ENCODE results near the gene HBB.
"Not testable (repeated sequence)": the region's sequence is repeated elsewhere in the genome, so short reads cannot be mapped to it uniquely, and the experiment has no call there.

HBB gene

GRCh38 chr11:5226732-5227310 is at the start of gene HBB:
HBB (minus strand) TSS chr11:5227071; CDS start chr11:5227021, 50 bp downstream.
- DNase-seq: no peak

- no peak for DNase-seq
Measured at GRCh38 chr11:5275369-5276110, 48.7 kb upstream of the HBB start.

DNA sequence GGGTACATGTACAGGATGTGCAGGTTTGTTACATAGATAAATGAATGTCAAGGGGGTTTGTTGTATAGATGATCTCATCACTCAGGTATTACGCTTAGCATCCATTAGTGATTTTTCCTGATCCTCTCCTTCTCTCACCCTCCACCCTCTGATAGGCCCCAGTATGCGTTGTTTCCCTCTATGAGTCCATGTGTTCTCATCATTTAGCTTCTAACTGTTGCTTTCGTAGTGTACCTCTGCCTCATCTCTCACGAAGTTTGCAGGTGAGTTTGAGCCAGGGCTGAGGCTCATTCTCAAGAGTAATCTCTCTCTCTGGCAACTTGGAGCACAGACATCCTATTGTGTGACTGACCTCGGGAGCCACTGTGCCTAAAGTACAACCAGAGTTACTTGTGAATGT is 47.5 kb upstream of the HBB start:
- DNase-seq: no peak

DNA sequence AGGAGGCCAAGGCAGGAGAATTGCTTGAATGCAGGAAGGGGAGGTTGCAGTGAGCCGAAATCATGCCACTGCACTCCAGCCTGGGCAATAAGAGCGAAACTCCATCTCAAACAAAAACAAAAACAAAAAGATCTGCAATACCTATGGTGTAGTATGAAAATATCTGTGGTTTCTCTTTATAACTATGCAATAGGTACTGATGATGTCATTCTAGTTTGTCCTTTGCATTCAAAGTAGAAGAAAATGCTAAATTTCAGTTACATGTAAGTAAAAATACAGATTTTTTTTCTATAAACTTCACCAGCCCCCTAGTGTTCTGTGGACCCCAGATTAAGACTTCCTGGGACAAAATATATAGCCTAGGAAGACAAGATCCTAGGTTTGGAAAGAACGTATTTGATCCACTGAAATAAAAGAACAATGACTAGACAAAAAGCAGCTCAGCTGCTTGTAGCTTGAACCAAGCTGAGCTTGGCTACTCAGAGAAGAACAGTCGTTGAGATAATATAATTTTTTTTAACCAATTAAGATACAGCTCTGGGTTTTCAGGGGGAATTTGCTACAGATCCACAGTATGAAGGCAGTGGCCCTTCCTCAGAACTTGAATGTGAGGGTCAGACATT is 45.6 kb upstream of the HBB start:
- no peak for DNase-seq

DNA sequence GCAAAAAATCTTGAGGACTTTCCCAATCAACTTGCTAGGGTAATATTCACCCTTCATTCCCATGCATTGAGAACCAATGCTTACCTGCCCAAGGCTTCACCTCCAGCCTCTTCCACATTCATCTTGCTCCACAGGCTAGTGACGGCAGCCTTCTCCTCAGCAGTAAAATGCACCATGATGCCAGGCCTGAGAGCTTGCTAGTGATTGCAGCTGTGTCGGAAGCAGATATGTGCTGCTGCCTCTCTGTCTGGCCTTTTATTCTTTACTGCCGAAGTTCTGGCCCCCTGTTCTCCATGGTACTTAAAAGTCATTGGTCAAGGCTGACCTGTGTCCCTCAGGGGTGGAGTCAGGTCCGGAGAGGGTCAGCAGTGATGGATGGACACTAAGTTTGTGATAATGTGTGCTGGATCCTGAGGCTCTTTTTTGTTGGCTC is 42.9 kb upstream of the HBB start, which contains the start of gene HBE1:
TSS of gene HBE1 (minus strand) at position 231 of the 433 bp plus-strand sequence. CDS start at position 176, 55 bp downstream.
- no peak for DNase-seq

DNA sequence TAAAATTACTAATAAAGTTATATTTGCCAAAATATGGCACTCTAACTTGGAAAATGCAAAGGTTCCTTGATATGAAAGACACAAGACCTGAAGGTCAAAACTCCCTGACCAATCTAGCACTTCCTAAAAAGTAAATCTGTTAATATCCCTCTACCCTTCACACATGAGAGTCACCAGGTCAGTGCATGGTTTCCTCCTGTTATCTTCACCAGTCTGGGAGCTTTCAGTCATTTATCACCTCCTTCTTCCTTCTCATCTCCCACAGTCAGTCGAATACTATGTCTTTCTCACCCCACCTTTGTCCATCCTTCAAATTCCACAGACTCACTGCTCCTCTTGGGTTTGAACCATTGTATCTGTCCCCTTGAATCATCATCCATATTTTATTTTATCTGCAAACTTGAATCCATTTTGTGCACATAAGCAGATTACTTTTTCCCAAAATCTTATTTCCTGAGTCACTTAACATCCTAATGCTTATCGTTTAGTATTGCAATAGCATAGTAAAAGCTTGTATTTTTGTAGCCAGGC is 40.2 kb upstream of the HBB start:
- DNase-seq: no peak

DNA sequence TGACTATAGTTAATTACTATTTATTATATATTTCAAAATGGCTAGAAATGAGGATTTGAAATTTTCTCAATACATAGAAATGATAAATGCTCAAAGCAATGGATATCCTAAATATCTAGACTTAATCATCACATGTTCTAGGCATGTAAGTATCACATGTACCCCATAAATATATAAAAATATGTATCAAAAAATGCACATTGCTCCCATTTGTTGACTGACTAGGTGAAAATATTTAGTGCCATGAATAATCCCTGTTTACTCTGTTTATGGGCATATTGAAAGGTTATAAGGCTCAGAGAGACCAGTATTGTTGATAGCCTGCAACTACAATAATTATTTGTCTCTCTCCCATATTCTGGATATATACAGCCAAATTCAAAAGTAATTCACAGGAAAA is 39.7 kb upstream of the HBB start:
- DNase-seq: no peak

- DNase-seq: no peak
Measured at GRCh38 chr11:5265832-5266231, 39.0 kb upstream of the HBB start.

- no peak for DNase-seq
Measured at GRCh38 chr11:5258543-5259262, 31.8 kb upstream of the HBB start.

DNA sequence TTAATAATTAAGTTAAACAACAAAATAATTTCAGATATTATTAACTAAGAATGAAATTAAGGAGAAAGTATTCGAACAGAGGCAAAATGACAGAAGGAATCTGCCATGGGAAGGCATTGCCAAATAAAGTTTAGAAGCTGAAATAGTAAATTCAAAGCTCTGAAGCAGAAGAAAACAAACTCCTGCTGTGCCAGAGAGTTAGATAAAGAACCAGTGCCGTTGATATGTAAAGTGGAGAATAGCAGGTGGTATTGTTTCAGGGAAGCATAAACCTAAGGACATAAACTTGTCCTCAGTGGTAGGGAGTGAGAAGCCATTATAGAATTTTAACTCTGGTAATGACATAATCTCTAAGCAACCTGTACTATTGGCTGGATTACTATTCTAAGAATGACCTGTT is 30.4 kb upstream of the HBB start:
- DNase-seq: no peak

GRCh38 chr11:5254646-5255413 is 28.0 kb upstream of the HBB start, which contains the start of gene HBG2:
HBG2 (minus strand) TSS chr11:5254781; CDS start chr11:5254728, 53 bp downstream.
- DNase-seq: not testable (repeated sequence)

DNA sequence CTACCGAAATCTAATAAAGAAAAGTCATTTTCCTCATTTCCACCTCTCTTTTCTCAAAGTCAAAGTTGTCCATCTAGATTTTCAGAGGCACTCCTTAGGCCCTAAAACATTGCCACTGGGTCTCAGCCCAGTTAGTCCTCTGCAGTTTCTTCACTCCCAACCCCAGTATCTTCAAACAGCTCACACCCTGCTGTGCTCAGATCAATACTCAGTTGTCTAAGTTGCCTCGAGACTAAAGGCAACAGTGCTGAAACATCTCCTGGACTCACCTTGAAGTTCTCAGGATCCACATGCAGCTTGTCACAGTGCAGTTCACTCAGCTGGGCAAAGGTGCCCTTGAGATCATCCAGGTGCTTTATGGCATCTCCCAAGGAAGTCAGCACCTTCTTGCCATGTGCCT is 27.2 kb upstream of the HBB start:
- not testable (repeated sequence) for DNase-seq

GRCh38 chr11:5253440-5253839 is 26.6 kb upstream of the HBB start:
- DNase-seq: not testable (repeated sequence)

GRCh38 chr11:5252919-5253265 is 26.0 kb upstream of the HBB start:
- no peak for DNase-seq

DNA sequence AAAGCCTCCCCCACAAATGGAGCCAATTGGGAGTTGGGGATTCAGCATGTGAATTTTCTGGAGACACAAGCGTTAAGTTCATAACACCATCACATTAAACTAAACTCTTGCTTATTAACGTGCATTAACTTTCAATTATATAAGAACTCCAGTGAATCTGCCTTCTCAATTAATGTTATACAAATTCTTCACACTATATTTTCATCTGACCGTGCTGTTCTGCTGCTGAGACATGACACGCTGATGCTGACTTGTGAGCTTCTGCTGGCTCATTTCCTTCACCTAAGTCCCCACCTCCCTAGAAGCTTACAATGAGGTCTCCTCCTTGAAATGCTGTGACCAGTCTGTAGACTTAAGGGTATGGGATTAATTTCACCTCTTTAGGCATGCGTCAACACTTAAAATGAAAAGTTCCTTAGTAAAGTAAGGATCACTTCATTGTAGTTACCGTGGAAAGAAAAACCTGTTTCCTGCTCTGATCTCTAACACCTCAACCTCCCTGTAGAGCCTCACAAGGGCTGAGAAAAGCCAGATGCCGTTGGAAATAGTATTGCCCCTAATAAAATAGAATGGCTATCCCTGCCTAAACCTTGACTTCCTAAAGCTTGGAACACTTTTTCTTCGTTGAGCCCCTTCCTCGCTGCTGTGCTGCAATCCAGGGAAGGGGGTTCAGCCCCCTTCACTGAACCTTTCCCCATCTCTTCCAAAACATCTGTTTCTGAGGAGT is 25.5 kb upstream of the HBB start:
- no peak for DNase-seq

GRCh38 chr11:5251746-5252145 is 24.9 kb upstream of the HBB start:
- no peak for DNase-seq

GRCh38 chr11:5250543-5251204 is 23.8 kb upstream of the HBB start:
- DNase-seq: no peak

- DNase-seq: not testable (repeated sequence)
Measured at GRCh38 chr11:5249807-5250396, 23.0 kb upstream of the HBB start, which contains the start of gene HBG1. HBG1 (minus strand) TSS chr11:5249857; CDS start chr11:5249804, 53 bp downstream.

- DNase-seq: not testable (repeated sequence)
Measured at GRCh38 chr11:5248498-5248897, 21.6 kb upstream of the HBB start.

DNA sequence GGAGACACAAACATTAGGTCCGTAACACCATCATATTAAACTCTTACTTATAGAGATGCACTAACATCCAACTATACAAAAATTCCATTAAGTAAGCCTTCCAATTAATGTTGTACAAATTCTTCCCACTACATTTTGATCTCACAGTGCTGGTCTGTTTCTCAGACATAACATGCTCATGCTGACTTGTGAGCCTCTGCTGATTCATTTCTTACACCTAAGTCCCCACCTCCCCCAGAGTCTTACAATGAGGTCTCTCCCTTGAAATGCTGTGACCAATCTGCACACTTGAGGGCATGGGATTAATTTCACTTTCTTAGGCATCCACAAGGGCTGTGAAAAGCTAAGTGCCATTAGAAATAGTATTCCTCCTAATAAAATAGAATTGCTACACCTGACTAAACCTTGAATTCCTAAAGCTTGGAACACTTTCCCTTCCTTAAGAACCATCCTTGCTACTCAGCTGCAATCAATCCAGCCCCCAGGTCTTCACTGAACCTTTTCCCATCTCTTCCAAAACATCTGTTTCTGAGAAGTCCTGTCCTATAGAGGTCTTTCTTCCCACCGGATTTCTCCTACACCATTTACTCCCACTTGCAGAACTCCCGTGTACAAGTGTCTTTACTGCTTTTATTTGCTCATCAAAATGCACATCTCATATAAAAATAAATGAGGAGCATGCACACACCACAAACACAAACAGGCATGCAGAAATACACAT is 20.8 kb upstream of the HBB start:
- DNase-seq: no peak

Data from NCI-H2029 (cell line).